Stimulated activated CD8-positive, alpha-beta memory T cell treated with anti-CD3 and anti-CD28 coated beads, Interleukin-4, amount 100 ng/mL, for 48 hours (primary cell): Measurements from ENCODE around the gene SLF1.

Experiments used
- DNase-seq: peaks from one replicate; pipeline ENCODE4 v3.0.0-alpha.2; 2020

SLF1 gene

GRCh38 chr5:94667937-94668336 lies 49.5 kb downstream of the SLF1 start:
- DNase-seq = no peak

GRCh38 chr5:94670726-94671125 lies 52.3 kb downstream of the SLF1 start:
- no peak for DNase-seq

- DNase-seq = no peak
Observed at GRCh38 chr5:94672746-94673145, 54.3 kb downstream of the SLF1 start.

- no peak for DNase-seq
Observed at GRCh38 chr5:94674490-94675382, 56.3 kb downstream of the SLF1 start.

- DNase-seq = no peak
Observed at GRCh38 chr5:94675965-94676618, 57.6 kb downstream of the SLF1 start.

GRCh38 chr5:94682814-94683520 lies 64.5 kb downstream of the SLF1 start:
- no peak for DNase-seq

- no peak for DNase-seq
Observed at GRCh38 chr5:94689908-94690307, 71.4 kb downstream of the SLF1 start.

- DNase-seq = no peak
Observed at GRCh38 chr5:94690778-94691177, 72.3 kb downstream of the SLF1 start.

GRCh38 chr5:94691291-94691690 lies 72.8 kb downstream of the SLF1 start:
- DNase-seq = no peak

GRCh38 chr5:94691949-94692348 lies 73.5 kb downstream of the SLF1 start:
- DNase-seq = no peak

GRCh38 chr5:94692581-94692980 lies 74.1 kb downstream of the SLF1 start:
- DNase-seq = no peak

GRCh38 chr5:94693043-94693822 lies 74.8 kb downstream of the SLF1 start:
- no peak for DNase-seq

GRCh38 chr5:94693845-94694370 lies 75.4 kb downstream of the SLF1 start:
- no peak for DNase-seq

GRCh38 chr5:94694671-94695070 lies 76.2 kb downstream of the SLF1 start:
- no peak for DNase-seq

GRCh38 chr5:94698197-94698596 lies 79.7 kb downstream of the SLF1 start:
- no peak for DNase-seq

GRCh38 chr5:94699562-94699961 lies 81.1 kb downstream of the SLF1 start:
- DNase-seq = no peak

- DNase-seq = no peak
Observed at GRCh38 chr5:94700592-94700991, 82.1 kb downstream of the SLF1 start.

- no peak for DNase-seq
Observed at GRCh38 chr5:94702729-94703128, 84.3 kb downstream of the SLF1 start.

GRCh38 chr5:94705427-94705826 lies 87.0 kb downstream of the SLF1 start:
- DNase-seq = no peak

- DNase-seq = no peak
Observed at GRCh38 chr5:94707359-94707758, 88.9 kb downstream of the SLF1 start.

GRCh38 chr5:94709277-94709676 lies 90.8 kb downstream of the SLF1 start:
- DNase-seq = no peak

GRCh38 chr5:94711785-94712184 lies 93.3 kb downstream of the SLF1 start:
- DNase-seq = no peak

- no peak for DNase-seq
Observed at GRCh38 chr5:94715768-94716167, 97.3 kb downstream of the SLF1 start.
